IMR-90 (cell line): ENCODE results near the gene PMF1. TPM values are rescaled to one million over a fixed set of nuclear protein-coding genes. Genes with fewer than 3 reads are reported as not detected.

ENCODE experiments used
- ATAC-seq: fragments of 200-7000 bp; cut with Tn5 transposase; 2 replicates; pipeline ENCODE4 v1.9.1; 2020; ENCODE audit warnings: low read depth, mild to moderate bottlenecking, moderate library complexity
- BruUV-seq: library from RNA; stranded (reverse); fragments of 400-500 nt; replicated peaks from 2 replicates; lab custom pipeline; 2021; lab: Mats Ljungman, UMichigan
- CTCF ChIA-PET: fragments of 300-600 bp; formaldehyde crosslinking; extraction: SDS; loops from one replicate; lab custom pipeline; 2021; ENCODE audit warnings: antibody characterized with exemption; lab: Yijun Ruan, JAX
- POLR2A ChIA-PET: fragments of 300-600 bp; sonication (Branson Sonifier 250); formaldehyde crosslinking; loops from one replicate; lab custom pipeline; 2022; ENCODE audit warnings: antibody characterized with exemption; ENCODE audit not compliant: unreplicated experiment; lab: Charles Lee
- DNase-seq: peaks from one replicate; pipeline ENCODE4 v3.0.0; 2013
- H2AFZ ChIP-seq: replicated peaks from 2 replicates; pipeline ENCODE3; 2013; ENCODE audit warnings: low read length, mild to moderate bottlenecking; ENCODE audit not compliant: poor library complexity
- H2AK5ac ChIP-seq: 2 replicates; pipeline ENCODE4 v1.6.1; 2013; ENCODE audit warnings: low read depth, low read length, inconsistent platforms
- H2AK9ac ChIP-seq: replicated peaks from 2 replicates; pipeline ENCODE3; 2013; ENCODE audit warnings: mild to moderate bottlenecking, low read depth, low read length, moderate library complexity; ENCODE audit not compliant: poor library complexity
- H2BK120ac ChIP-seq: 2 replicates; pipeline ENCODE4 v1.6.1; 2013; ENCODE audit warnings: low read depth, low read length, inconsistent platforms
- H2BK15ac ChIP-seq: 3 replicates; pipeline ENCODE4 v1.6.1; 2013; ENCODE audit warnings: low read depth, low read length, inconsistent platforms
- H2BK20ac ChIP-seq: 2 replicates; pipeline ENCODE4 v1.6.1; 2013; ENCODE audit warnings: low read depth, mild to moderate bottlenecking, inconsistent platforms, low read length, moderate library complexity
- H2BK5ac ChIP-seq: 2 replicates; pipeline ENCODE4 v1.6.1; 2013; ENCODE audit warnings: mild to moderate bottlenecking, low read depth, low read length, inconsistent platforms; ENCODE audit not compliant: poor library complexity, severe bottlenecking
- H3K14ac ChIP-seq: replicated peaks from 2 replicates; pipeline ENCODE4 v1.6.1; 2013; ENCODE audit warnings: low read depth, low read length, inconsistent platforms
- H3K18ac ChIP-seq: 2 replicates; pipeline ENCODE4 v1.6.1; 2013; ENCODE audit warnings: low read depth, low read length, control low read depth
- H3K23ac ChIP-seq: 2 replicates; pipeline ENCODE4 v1.6.1; 2013; ENCODE audit warnings: low read depth, low read length, inconsistent platforms
- H3K27ac ChIP-seq: 2 replicates; pipeline ENCODE4 v1.5.1; 2013; ENCODE audit warnings: mild to moderate bottlenecking, control low read depth, low read length; ENCODE audit not compliant: insufficient read depth
- H3K27me3 ChIP-seq: 2 replicates; pipeline ENCODE4 v1.6.1; 2013; ENCODE audit warnings: low read length; ENCODE audit not compliant: control insufficient read depth, insufficient read depth
- H3K36me3 ChIP-seq: 2 replicates; pipeline ENCODE4 v1.6.1; 2013; ENCODE audit warnings: low read length, mixed read lengths; ENCODE audit not compliant: control insufficient read depth, insufficient read depth
- H3K4ac ChIP-seq: 2 replicates; pipeline ENCODE4 v1.6.1; 2013; ENCODE audit warnings: low read depth, low read length, inconsistent platforms
- H3K4me1 ChIP-seq: 2 replicates; pipeline ENCODE4 v1.6.1; 2013; ENCODE audit warnings: low read length, mixed read lengths; ENCODE audit not compliant: control insufficient read depth, insufficient read depth
- H3K4me2 ChIP-seq: 2 replicates; pipeline ENCODE4 v1.6.1; 2013; ENCODE audit warnings: low read depth, mild to moderate bottlenecking, control low read depth, low read length, moderate library complexity
- H3K4me3 ChIP-seq: 2 replicates; pipeline ENCODE4 v1.5.1; 2013; ENCODE audit warnings: low read depth, mild to moderate bottlenecking, control low read depth, low read length, moderate library complexity; ENCODE audit not compliant: insufficient read depth
- H3K56ac ChIP-seq: 2 replicates; pipeline ENCODE4 v1.6.1; 2013; ENCODE audit warnings: low read length, inconsistent platforms; ENCODE audit not compliant: insufficient read depth; ENCODE audit errors: extremely low read depth
- H3K79me1 ChIP-seq, 2 experiments: 2 replicates each; pipeline ENCODE4 v1.6.1; 2013; ENCODE audit warnings: low read length in 2 of 2, inconsistent platforms in 1 of 2, low read depth in 1 of 2
- H3K9ac ChIP-seq: 2 replicates; pipeline ENCODE4 v1.6.1; 2013; ENCODE audit warnings: low read depth, low read length, control low read depth
- H3K9me1 ChIP-seq: 2 replicates; pipeline ENCODE4 v1.6.1; 2013; ENCODE audit warnings: low read length, inconsistent platforms; ENCODE audit not compliant: insufficient read depth
- H3K9me3 ChIP-seq: 2 replicates; pipeline ENCODE4 v1.6.1; 2013; ENCODE audit warnings: low read length; ENCODE audit not compliant: control insufficient read depth, insufficient read depth
- H4K20me1 ChIP-seq: 2 replicates; pipeline ENCODE4 v1.6.1; 2013; ENCODE audit warnings: low read length, inconsistent platforms; ENCODE audit not compliant: insufficient read depth
- H4K5ac ChIP-seq: 2 replicates; pipeline ENCODE4 v1.6.1; 2013; ENCODE audit warnings: mild to moderate bottlenecking, low read depth, low read length, control low read depth
- H4K8ac ChIP-seq, 2 experiments: 2 replicates each; pipeline ENCODE4 v1.6.1; 2013; ENCODE audit warnings: low read depth in 2 of 2, low read length in 2 of 2, control low read depth in 1 of 2, inconsistent platforms in 1 of 2
- H4K91ac ChIP-seq: 2 replicates; pipeline ENCODE4 v1.6.1; 2013; ENCODE audit warnings: low read depth, low read length, inconsistent platforms; ENCODE audit not compliant: insufficient read depth
- BHLHE40 ChIP-seq: fragments of 150-350 bp; IDR thresholded peaks from 2 replicates; pipeline ENCODE4 v1.6.1; 2016; ENCODE audit warnings: mild to moderate bottlenecking, low read depth, low read length
- MXI1 ChIP-seq: IDR thresholded peaks from 2 replicates; pipeline ENCODE4 v1.6.1; 2012; ENCODE audit warnings: low read depth, mild to moderate bottlenecking, low read length, moderate library complexity, borderline replicate concordance
- NFE2L2 ChIP-seq: fragments of 150-350 bp; IDR thresholded peaks from 2 replicates; pipeline ENCODE4 v1.6.1; 2016; ENCODE audit warnings: low read depth, mild to moderate bottlenecking, low read length
- POLR2A ChIP-seq: IDR thresholded peaks from 2 replicates; pipeline ENCODE4 v1.6.1; 2012; ENCODE audit warnings: mild to moderate bottlenecking, low read depth, low read length
- RCOR1 ChIP-seq: IDR thresholded peaks from 2 replicates; pipeline ENCODE4 v1.6.1; 2012; ENCODE audit warnings: mild to moderate bottlenecking, low read length, improper control_type of control experiment; ENCODE audit not compliant: insufficient replicate concordance
- USF2 ChIP-seq: fragments of 150-350 bp; IDR thresholded peaks from 2 replicates; pipeline ENCODE4 v1.6.1; 2017; ENCODE audit warnings: mild to moderate bottlenecking, antibody characterized with exemption, low read length, low read depth
- WGBS, 2 experiments: methylation state at CpG; one replicate each; pipeline versions ENCODE4 v1.1.5 to v1.1.7; 2013; ENCODE audit warnings: missing lambda C conversion rate in 2 of 2; ENCODE audit not compliant: insufficient read length in 1 of 2; ENCODE audit errors: extremely low coverage in 2 of 2; 5-methylcytosine and 5-hydroxymethylcytosine counted together
- dilution Hi-C: fragments of 300-500 bp; cut with HindIII; formaldehyde crosslinking; loops from one replicate; pipeline ENCODE4 v1.14.3; 2018; ENCODE audit warnings: low sequenced_read_pairs; ENCODE audit not compliant: unreplicated experiment
- in situ Hi-C: fragments of 300-500 bp; cut with MboI; formaldehyde crosslinking; loops from 3 replicates; pipeline ENCODE4 v1.14.3; 2019; ENCODE audit warnings: low sequenced_read_pairs, inconsistent platforms, mixed read lengths
- intact Hi-C: fragments of 100-400 bp; cut with micrococcal nuclease; formaldehyde crosslinking; loops from 2 replicates; pipeline ENCODE4 v1.10.0; 2022
- polyA plus RNA-seq, 3 experiments: library from polyadenylated mRNA; depleted of rRNA; stranded (reverse); fragments of >200 nt; gene quantifications; 2 replicates each; pipeline ENCODE4 v1.2.3, GENCODE V29; 2012; ENCODE audit warnings: low replicate concordance in 1 of 3
- total RNA-seq: library from RNA; depleted of rRNA; stranded (reverse); fragments of >200 nt; gene quantifications from 2 replicates; pipeline ENCODE4 v1.2.3, GENCODE V29; 2012
- TF ChIP-seq, protein P1 (sequence below): fragments of 150-350 bp; IDR thresholded peaks from 2 replicates; pipeline ENCODE4 v1.6.1; 2016; ENCODE audit warnings: low read depth, mild to moderate bottlenecking, low read length, moderate library complexity, borderline replicate concordance

The PMF1 gene
- total and polyA plus RNA-seq, 2 of the 4 experiments (the other 2 are of a cell fraction): 54.8 to 73.4 TPM

GRCh38 chr1:156260896-156261295 lies 48.1 kb downstream of the PMF1 start:
- no TSS peak for BruUV-seq
- no peak overlapping the region for H4K8ac ChIP-seq
- H2AFZ ChIP-seq: no peak overlapping the region
- no peak overlapping the region for H2AK9ac ChIP-seq
- no peak overlapping the region for H3K56ac ChIP-seq
- ChIA-PET POLR2A (no interaction called here), CTCF (no interaction called here)
- no peak overlapping the region for H3K9ac ChIP-seq
- ATAC-seq (no peak), DNase-seq (no peak)
- H3K23ac ChIP-seq: no peak overlapping the region
- H3K18ac ChIP-seq: no peak overlapping the region
- peaks cover 9% of the 10 kb centered on the region; the same call in 1 of the 2 replicates for H3K9me1 ChIP-seq
- no peak overlapping the region for H3K4ac ChIP-seq
- TF ChIP-seq MXI1 (no peak), USF2 (no peak), RCOR1 (no peak), POLR2A (no peak), NFE2L2 (no peak), BHLHE40 (no peak)
- TF ChIP-seq, protein P1, sequence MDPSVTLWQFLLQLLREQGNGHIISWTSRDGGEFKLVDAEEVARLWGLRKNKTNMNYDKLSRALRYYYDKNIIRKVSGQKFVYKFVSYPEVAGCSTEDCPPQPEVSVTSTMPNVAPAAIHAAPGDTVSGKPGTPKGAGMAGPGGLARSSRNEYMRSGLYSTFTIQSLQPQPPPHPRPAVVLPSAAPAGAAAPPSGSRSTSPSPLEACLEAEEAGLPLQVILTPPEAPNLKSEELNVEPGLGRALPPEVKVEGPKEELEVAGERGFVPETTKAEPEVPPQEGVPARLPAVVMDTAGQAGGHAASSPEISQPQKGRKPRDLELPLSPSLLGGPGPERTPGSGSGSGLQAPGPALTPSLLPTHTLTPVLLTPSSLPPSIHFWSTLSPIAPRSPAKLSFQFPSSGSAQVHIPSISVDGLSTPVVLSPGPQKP: no peak
- no peak overlapping the region for H3K4me3 ChIP-seq
- H3K27ac ChIP-seq: no peak overlapping the region
- H3K4me1 ChIP-seq: peaks cover 9% of the 10 kb centered on the region
- WGBS, 2 experiments: no CpG with 5 or more reads among the region's 2 CpGs
- H4K5ac ChIP-seq: no peak overlapping the region
- H2BK5ac ChIP-seq: no peak overlapping the region
- no peak overlapping the region for H4K91ac ChIP-seq
- no peak overlapping the region for H3K14ac ChIP-seq
- no peaks in the 10 kb centered on the region for H3K9me3 ChIP-seq
- H4K20me1 ChIP-seq: peaks cover 24% of the 10 kb centered on the region
- in situ Hi-C loops (no loop called here), dilution Hi-C loops (no loop called here), intact Hi-C loops (no loop called here)
- H3K27me3 ChIP-seq: no peaks in the 10 kb centered on the region
- H2AK5ac ChIP-seq: no peak overlapping the region
- peaks cover 76% of the 10 kb centered on the region for H3K36me3 ChIP-seq
- no peak overlapping the region for H2BK120ac ChIP-seq
- H2BK15ac ChIP-seq: no peak overlapping the region
- no peak overlapping the region for H2BK20ac ChIP-seq
- H3K79me1 ChIP-seq: peaks cover 14 to 38% of the 10 kb centered on the region in 2 experiments
- H3K4me2 ChIP-seq: no peak overlapping the region
